GM23338 (cell line): Measurements from ENCODE around the gene CRBN. TPM values are rescaled to one million over a fixed set of nuclear protein-coding genes. Genes with fewer than 3 reads are reported as not detected.

Experiments
- ATAC-seq: fragments of 200-7000 bp; cut with Tn5 transposase; 3 replicates; pipeline ENCODE4 v1.9.1; 2020
- DNase-seq: peaks from one replicate; pipeline ENCODE4 v3.0.0-alpha.2; 2015; ENCODE audit warnings: low spot score
- H2AFZ ChIP-seq: fragments of 200-600 bp; sonication (generic); 2 replicates; pipeline ENCODE4 v1.8.0; 2016; ENCODE audit warnings: antibody characterized with exemption, mild to moderate bottlenecking, moderate library complexity
- H3F3A ChIP-seq: fragments of 200-600 bp; sonication (generic); replicated peaks from 2 replicates; pipeline ENCODE4 v1.8.0; 2017; ENCODE audit warnings: antibody characterized with exemption, mixed run types, low read depth
- H3K27ac ChIP-seq: fragments of 200-600 bp; sonication (generic); 2 replicates; pipeline ENCODE4 v1.6.1; 2016; ENCODE audit warnings: low read depth
- H3K27me3 ChIP-seq: fragments of 200-600 bp; sonication (generic); 2 replicates; pipeline ENCODE4 v1.8.0; 2016; ENCODE audit warnings: mild to moderate bottlenecking, mixed run types, moderate library complexity; ENCODE audit not compliant: insufficient read depth
- H3K36me3 ChIP-seq: fragments of 200-600 bp; sonication (generic); 2 replicates; pipeline ENCODE4 v1.8.0; 2016; ENCODE audit warnings: mild to moderate bottlenecking; ENCODE audit not compliant: insufficient read depth
- H3K4me1 ChIP-seq: fragments of 200-600 bp; sonication (generic); 2 replicates; pipeline ENCODE4 v1.8.0; 2016; ENCODE audit warnings: mild to moderate bottlenecking, moderate library complexity; ENCODE audit not compliant: insufficient read depth
- H3K4me2 ChIP-seq: fragments of 200-600 bp; sonication (generic); 2 replicates; pipeline ENCODE4 v1.7.1; 2017; ENCODE audit warnings: mixed run types
- H3K4me3 ChIP-seq: fragments of 200-600 bp; sonication (generic); 2 replicates; pipeline ENCODE4 v1.6.1; 2016; ENCODE audit warnings: mixed run types
- H3K79me2 ChIP-seq: fragments of 200-600 bp; sonication (generic); replicated peaks from 2 replicates; pipeline ENCODE4 v1.8.0; 2017; ENCODE audit warnings: mild to moderate bottlenecking; ENCODE audit not compliant: insufficient read depth
- H3K9me2 ChIP-seq: fragments of 200-600 bp; sonication (generic); 2 replicates; pipeline ENCODE4 v1.8.0; 2017; ENCODE audit not compliant: insufficient read depth
- H4K20me1 ChIP-seq: fragments of 200-600 bp; sonication (generic); replicated peaks from 2 replicates; pipeline ENCODE4 v1.8.0; 2017; ENCODE audit warnings: mild to moderate bottlenecking; ENCODE audit not compliant: insufficient read depth
- H3K27ac Mint-ChIP-seq: 2 replicates; pipeline ENCODE4 v1.8.0; 2020; ENCODE audit warnings: inconsistent platforms, mild to moderate bottlenecking, moderate library complexity, mixed read lengths
- H3K27me3 Mint-ChIP-seq: 3 replicates; pipeline ENCODE4 v1.8.0; 2022; ENCODE audit warnings: low read depth, mild to moderate bottlenecking, moderate library complexity, mixed read lengths, inconsistent platforms; ENCODE audit not compliant: insufficient read depth, poor library complexity
- H3K36me3 Mint-ChIP-seq: 3 replicates; pipeline ENCODE4 v1.8.0; 2021; ENCODE audit warnings: low read depth, mild to moderate bottlenecking, inconsistent platforms, moderate library complexity, mixed read lengths
- H3K4me1 Mint-ChIP-seq: 3 replicates; pipeline ENCODE4 v1.8.0; 2020; ENCODE audit warnings: mild to moderate bottlenecking, inconsistent platforms, mixed read lengths
- H3K4me3 Mint-ChIP-seq: 3 replicates; pipeline ENCODE4 v1.8.0; 2021; ENCODE audit warnings: moderate library complexity, mild to moderate bottlenecking, inconsistent platforms, mixed read lengths
- H3K9me3 Mint-ChIP-seq: 3 replicates; pipeline ENCODE4 v1.8.0; 2020; ENCODE audit warnings: moderate library complexity, mild to moderate bottlenecking, inconsistent platforms, mixed read lengths
- CREB1 ChIP-seq: fragments of 250-450 bp; sonication (Bioruptor Pico); IDR thresholded peaks from 2 replicates; pipeline ENCODE4 v1.5.0; 2020; ENCODE audit warnings: low read depth, mild to moderate bottlenecking, moderate library complexity
- ETS1 ChIP-seq: IDR thresholded peaks from 2 replicates; pipeline ENCODE4 v1.6.1; 2016; ENCODE audit warnings: antibody characterized with exemption
- EZH2 ChIP-seq: fragments of 200-600 bp; sonication (generic); IDR thresholded peaks from one replicate; pipeline ENCODE4 v1.8.0; 2017; ENCODE audit warnings: antibody characterized with exemption, mild to moderate bottlenecking, low read depth; ENCODE audit not compliant: unreplicated experiment
- EZH2phosphoT487 ChIP-seq: fragments of 200-600 bp; sonication (generic); IDR thresholded peaks from one replicate; pipeline ENCODE4 v1.8.1; 2018; ENCODE audit warnings: antibody characterized with exemption; ENCODE audit not compliant: unreplicated experiment
- JUNB ChIP-seq: IDR thresholded peaks from one replicate; pipeline ENCODE4 v1.6.1; 2016; ENCODE audit warnings: antibody characterized with exemption; ENCODE audit not compliant: unreplicated experiment
- NANOG ChIP-seq: IDR thresholded peaks from 2 replicates; pipeline ENCODE4 v1.6.1; 2016; ENCODE audit warnings: antibody characterized with exemption, borderline replicate concordance
- POLR2AphosphoS5 ChIP-seq: IDR thresholded peaks from 2 replicates; pipeline ENCODE4 v1.6.1; 2016; ENCODE audit warnings: antibody characterized with exemption, low read depth
- REST ChIP-seq: IDR thresholded peaks from one replicate; pipeline ENCODE4 v1.6.1; 2018; ENCODE audit warnings: antibody characterized with exemption; ENCODE audit not compliant: unreplicated experiment
- STAT1 ChIP-seq: IDR thresholded peaks from one replicate; pipeline ENCODE4 v1.6.1; 2016; ENCODE audit warnings: antibody characterized with exemption; ENCODE audit not compliant: unreplicated experiment
- ZNF114 ChIP-seq: fragments of 250-450 bp; sonication (Bioruptor Pico); IDR thresholded peaks from 2 replicates; pipeline ENCODE4 v1.5.0; 2020; ENCODE audit warnings: mild to moderate bottlenecking, moderate library complexity
- ZNF331 ChIP-seq: fragments of 250-450 bp; sonication (Bioruptor Pico); IDR thresholded peaks from 2 replicates; pipeline ENCODE4 v1.5.0; 2020; ENCODE audit warnings: low read depth, mild to moderate bottlenecking, moderate library complexity
- ZNF462 ChIP-seq: fragments of 250-450 bp; sonication (Bioruptor Pico); IDR thresholded peaks from 2 replicates; pipeline ENCODE4 v1.5.0; 2020; ENCODE audit warnings: mild to moderate bottlenecking, moderate library complexity
- polyA plus RNA-seq: library from polyadenylated mRNA; unstranded; fragments of >200 nt; fragmentation: Nextera tagmentation; extraction: Ambion mirVana; gene quantifications from 2 replicates; pipeline ENCODE4 v1.2.1, GENCODE V29; 2016
- total RNA-seq: library from RNA; depleted of rRNA; stranded (reverse); fragments of >200 nt; shearing (Covaris generic); gene quantifications from 2 replicates; pipeline ENCODE4 v1.2.3, GENCODE V29; 2014
- TF ChIP-seq, protein P1 (sequence below), 2 experiments: fragments of 200-600 bp in 1 of 2; sonication (generic) in 1 of 2; conservative IDR thresholded peaks; 2 replicates each; pipeline versions ENCODE4 v1.5.1 to v1.6.1; 2016 to 2017; ENCODE audit warnings: antibody characterized with exemption in 2 of 2, low read depth in 2 of 2, mild to moderate bottlenecking in 2 of 2, moderate library complexity in 1 of 2

The CRBN gene
- total and polyA plus RNA-seq, 2 experiments from 2014 or later: 33.6 to 41.7 TPM

GRCh38 chr3:3157484-3157883 lies 22.0 kb downstream of the CRBN start:
- TF ChIP-seq NANOG (no peak), STAT1 (no peak), ZNF331 (CRISPR knock-in tag) (no peak), ZNF114 (CRISPR knock-in tag) (no peak), CREB1 (CRISPR knock-in tag) (no peak), JUNB (no peak), EZH2phosphoT487 (no peak), ZNF462 (CRISPR knock-in tag) (no peak), POLR2AphosphoS5 (no peak), EZH2 (no peak), ETS1 (no peak), REST (no peak)
- TF ChIP-seq, protein P1, sequence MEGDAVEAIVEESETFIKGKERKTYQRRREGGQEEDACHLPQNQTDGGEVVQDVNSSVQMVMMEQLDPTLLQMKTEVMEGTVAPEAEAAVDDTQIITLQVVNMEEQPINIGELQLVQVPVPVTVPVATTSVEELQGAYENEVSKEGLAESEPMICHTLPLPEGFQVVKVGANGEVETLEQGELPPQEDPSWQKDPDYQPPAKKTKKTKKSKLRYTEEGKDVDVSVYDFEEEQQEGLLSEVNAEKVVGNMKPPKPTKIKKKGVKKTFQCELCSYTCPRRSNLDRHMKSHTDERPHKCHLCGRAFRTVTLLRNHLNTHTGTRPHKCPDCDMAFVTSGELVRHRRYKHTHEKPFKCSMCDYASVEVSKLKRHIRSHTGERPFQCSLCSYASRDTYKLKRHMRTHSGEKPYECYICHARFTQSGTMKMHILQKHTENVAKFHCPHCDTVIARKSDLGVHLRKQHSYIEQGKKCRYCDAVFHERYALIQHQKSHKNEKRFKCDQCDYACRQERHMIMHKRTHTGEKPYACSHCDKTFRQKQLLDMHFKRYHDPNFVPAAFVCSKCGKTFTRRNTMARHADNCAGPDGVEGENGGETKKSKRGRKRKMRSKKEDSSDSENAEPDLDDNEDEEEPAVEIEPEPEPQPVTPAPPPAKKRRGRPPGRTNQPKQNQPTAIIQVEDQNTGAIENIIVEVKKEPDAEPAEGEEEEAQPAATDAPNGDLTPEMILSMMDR (conservative IDR thresholded peaks at IDR 0.05; ENCODE audit: low read depth in 2 of 2): no peak
- Mint-ChIP-seq H3K4me3 (no peak overlapping the region), H3K27me3 (no peaks in the 10 kb centered on the region), H3K4me1 (no peaks in the 10 kb centered on the region), H3K36me3 (peaks cover 21% of the 10 kb centered on the region), H3K27ac (no peak overlapping the region), H3K9me3 (no peaks in the 10 kb centered on the region)
- Histone ChIP-seq H3K79me2 (no peaks in the 10 kb centered on the region), H3K27ac (no peak overlapping the region), H3K4me1 (no peaks in the 10 kb centered on the region), H3K4me3 (no peak overlapping the region), H3K36me3 (peaks cover 14% of the 10 kb centered on the region), H4K20me1 (peaks cover 6% of the 10 kb centered on the region), H3F3A (no peaks in the 10 kb centered on the region), H3K4me2 (no peak overlapping the region), H2AFZ (no peak overlapping the region), H3K27me3 (no peaks in the 10 kb centered on the region), H3K9me2 (no peaks in the 10 kb centered on the region)
- ATAC-seq: no peak
- no peak for DNase-seq
